ENCODE measurements around the gene LRRC28.

LRRC28 gene

DNA sequence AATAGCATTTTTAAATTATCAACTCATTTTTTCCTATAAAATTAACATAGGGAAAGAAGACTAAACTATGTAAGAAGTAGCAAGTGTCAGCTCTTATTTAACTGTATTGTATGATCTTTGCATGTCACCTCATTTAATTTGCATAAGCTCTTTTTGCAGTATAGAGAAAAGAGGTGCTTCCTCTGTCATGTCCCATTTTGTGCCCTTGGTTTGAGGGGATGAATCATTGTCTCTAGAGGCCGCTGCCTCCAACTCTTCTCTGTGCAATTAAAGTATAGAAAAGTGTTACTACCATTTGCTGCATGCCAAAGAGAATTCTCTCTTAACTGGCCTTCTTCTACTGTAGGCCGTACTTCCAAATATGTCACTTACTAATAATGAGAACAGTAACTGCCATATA is 93.4 kb downstream of the LRRC28 start:
- Histone ChIP-seq H3K36me3 (ENCODE audit: control insufficient read depth, insufficient read depth, low read length) (no peaks in the 10 kb centered on the region), H3K27me3 (replicated peaks; ENCODE audit: control insufficient read depth, insufficient read depth, low read length) (no peaks in the 10 kb centered on the region), H3K4me3 (replicated peaks; ENCODE audit: low read depth, low read length) (no peak overlapping the region)
- no peak for DNase-seq (ENCODE audit: extremely low read depth, insufficient read length)
- TF ChIP-seq, protein P1, sequence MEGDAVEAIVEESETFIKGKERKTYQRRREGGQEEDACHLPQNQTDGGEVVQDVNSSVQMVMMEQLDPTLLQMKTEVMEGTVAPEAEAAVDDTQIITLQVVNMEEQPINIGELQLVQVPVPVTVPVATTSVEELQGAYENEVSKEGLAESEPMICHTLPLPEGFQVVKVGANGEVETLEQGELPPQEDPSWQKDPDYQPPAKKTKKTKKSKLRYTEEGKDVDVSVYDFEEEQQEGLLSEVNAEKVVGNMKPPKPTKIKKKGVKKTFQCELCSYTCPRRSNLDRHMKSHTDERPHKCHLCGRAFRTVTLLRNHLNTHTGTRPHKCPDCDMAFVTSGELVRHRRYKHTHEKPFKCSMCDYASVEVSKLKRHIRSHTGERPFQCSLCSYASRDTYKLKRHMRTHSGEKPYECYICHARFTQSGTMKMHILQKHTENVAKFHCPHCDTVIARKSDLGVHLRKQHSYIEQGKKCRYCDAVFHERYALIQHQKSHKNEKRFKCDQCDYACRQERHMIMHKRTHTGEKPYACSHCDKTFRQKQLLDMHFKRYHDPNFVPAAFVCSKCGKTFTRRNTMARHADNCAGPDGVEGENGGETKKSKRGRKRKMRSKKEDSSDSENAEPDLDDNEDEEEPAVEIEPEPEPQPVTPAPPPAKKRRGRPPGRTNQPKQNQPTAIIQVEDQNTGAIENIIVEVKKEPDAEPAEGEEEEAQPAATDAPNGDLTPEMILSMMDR (IDR thresholded peaks at IDR 0.05; ENCODE audit: insufficient read depth, low read length, poor library complexity, severe bottlenecking): no peak

DNA sequence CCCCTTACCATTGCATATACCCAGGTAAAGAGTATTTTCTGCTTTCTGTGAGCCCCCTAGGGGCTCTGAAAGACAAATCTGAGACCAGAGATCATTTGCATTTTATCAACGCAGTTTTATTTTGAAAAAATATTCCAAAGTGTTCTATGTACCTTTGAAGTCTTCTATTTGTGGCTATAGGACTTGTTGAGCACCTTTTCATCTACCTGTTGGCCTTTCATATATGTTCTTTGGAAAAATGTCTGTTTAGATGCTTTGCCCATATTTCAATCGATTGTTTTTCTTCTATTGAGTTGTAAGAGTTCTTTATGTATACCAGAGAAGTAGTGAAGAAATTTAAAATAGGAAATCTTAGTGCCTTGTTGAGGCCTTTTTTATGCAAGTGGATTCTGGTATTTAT is 94.0 kb downstream of the LRRC28 start:
- H3K4me3 ChIP-seq (replicated peaks; ENCODE audit: low read depth, low read length): no peak overlapping the region
- TF ChIP-seq, protein P1 (IDR thresholded peaks at IDR 0.05; ENCODE audit: insufficient read depth, low read length, poor library complexity, severe bottlenecking): no peak
- no peak for DNase-seq (ENCODE audit: extremely low read depth, insufficient read length)

DNA sequence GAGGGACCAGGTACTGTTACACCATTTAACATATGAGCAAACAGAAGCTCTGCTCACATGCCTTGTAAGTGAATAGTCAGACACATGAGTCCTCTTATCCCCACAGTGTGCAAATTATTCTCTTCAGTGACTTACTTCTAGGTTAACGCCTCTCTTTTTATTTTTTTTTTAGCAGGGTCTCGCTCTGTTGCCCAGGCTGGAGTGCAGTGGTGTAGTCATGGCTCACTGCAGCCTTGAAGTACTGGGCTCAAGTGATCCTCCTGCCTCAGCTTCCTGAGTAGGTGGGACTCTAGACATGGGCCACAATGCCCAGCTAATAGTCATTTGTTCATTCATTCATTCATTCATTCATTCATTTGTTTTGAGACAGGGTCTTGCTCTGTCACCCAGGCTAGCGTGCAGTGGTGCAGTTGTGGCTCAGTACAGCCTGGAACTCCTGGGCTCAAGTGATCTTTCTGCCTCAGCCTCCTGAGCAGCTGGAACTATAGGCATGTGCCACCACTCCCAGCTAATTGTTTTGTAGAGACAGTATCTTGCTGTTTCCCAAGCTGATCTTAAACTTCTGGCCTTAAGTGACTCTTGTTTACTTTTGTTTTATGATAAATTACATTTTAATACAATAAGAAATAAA is 94.7 kb downstream of the LRRC28 start:
- no peak overlapping the region for H3K4me3 ChIP-seq (replicated peaks; ENCODE audit: low read depth, low read length)
- no peaks in the 10 kb centered on the region for H3K36me3 ChIP-seq (ENCODE audit: control insufficient read depth, insufficient read depth, low read length)
- TF ChIP-seq, protein P1 (IDR thresholded peaks at IDR 0.05; ENCODE audit: insufficient read depth, low read length, poor library complexity, severe bottlenecking): no peak
- DNase-seq (ENCODE audit: extremely low read depth, insufficient read length): no peak
- no peaks in the 10 kb centered on the region for H3K27me3 ChIP-seq (replicated peaks; ENCODE audit: control insufficient read depth, insufficient read depth, low read length)

More for the DNA sequence above, 94.0 kb downstream of the LRRC28 start:
- no peaks in the 10 kb centered on the region for H3K36me3 ChIP-seq (ENCODE audit: control insufficient read depth, insufficient read depth, low read length)
- H3K27me3 ChIP-seq (replicated peaks; ENCODE audit: control insufficient read depth, insufficient read depth, low read length): no peaks in the 10 kb centered on the region

DNA sequence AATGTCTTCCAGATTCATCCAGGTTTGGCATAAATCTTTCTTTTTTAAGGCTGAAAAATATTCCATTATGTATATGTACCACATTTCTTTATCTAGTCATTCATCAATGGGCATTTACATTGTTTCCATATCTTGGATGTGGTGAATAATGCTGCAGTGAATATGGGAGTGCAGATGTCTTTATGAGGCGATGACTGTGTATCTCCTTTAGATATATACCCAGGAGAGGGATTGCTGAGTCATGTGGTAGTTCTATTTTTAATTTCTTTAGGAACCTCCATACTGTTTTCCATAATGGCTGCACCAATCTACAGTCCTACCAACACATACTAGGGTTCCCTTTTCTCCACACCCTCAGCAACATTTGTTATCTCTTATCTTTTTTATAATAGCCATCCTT is 96.3 kb downstream of the LRRC28 start:
- no peak overlapping the region for H3K4me3 ChIP-seq (replicated peaks; ENCODE audit: low read depth, low read length)
- H3K36me3 ChIP-seq (ENCODE audit: control insufficient read depth, insufficient read depth, low read length): no peaks in the 10 kb centered on the region
- TF ChIP-seq, protein P1 (IDR thresholded peaks at IDR 0.05; ENCODE audit: insufficient read depth, low read length, poor library complexity, severe bottlenecking): no peak
- no peaks in the 10 kb centered on the region for H3K27me3 ChIP-seq (replicated peaks; ENCODE audit: control insufficient read depth, insufficient read depth, low read length)
- no peak for DNase-seq (ENCODE audit: extremely low read depth, insufficient read length)

DNA sequence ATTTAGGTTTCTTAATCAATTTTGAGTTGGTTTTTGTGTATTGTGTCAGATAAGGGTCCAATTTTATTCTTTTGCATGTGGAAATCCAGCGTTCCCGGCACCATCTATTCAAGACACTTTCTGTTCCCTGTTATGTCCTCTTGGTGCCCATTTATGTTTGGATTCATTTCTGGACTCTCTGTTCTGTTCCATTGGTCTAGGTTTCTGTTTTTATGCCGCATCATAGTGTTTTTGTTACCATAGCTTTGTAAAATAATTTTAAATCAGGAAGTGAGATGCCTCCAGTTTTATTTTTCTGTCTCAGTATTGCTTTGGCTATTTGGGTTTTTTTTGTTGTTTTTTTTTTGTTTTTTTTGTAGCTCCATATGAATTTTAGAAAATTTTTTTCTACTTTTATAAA is 97.1 kb downstream of the LRRC28 start:
- Histone ChIP-seq H3K36me3 (ENCODE audit: control insufficient read depth, insufficient read depth, low read length) (no peaks in the 10 kb centered on the region), H3K27me3 (replicated peaks; ENCODE audit: control insufficient read depth, insufficient read depth, low read length) (no peaks in the 10 kb centered on the region), H3K4me3 (replicated peaks; ENCODE audit: low read depth, low read length) (no peak overlapping the region)
- no peak for DNase-seq (ENCODE audit: extremely low read depth, insufficient read length)
- TF ChIP-seq, protein P1 (IDR thresholded peaks at IDR 0.05; ENCODE audit: insufficient read depth, low read length, poor library complexity, severe bottlenecking): no peak

DNA sequence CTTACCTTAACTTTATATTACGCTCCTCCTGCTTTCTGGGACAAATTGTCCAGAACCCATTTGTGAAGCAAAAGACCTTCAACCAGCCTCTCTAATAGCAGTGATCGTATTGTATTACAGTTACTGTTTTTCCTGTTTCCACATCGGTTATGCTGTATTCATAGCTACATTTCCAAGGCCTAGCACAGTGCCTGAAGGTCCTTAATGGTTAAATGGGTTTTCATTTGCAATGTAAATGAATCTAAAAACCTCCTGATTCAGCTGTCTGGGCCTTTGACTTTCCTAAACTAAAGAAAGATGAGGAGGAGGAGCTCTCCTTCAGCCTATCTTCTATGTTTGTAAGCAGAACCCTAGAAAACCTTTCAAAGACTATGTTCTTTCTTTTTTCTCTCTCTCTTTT is 99.1 kb downstream of the LRRC28 start:
- H3K4me3 ChIP-seq (replicated peaks; ENCODE audit: low read depth, low read length): no peak overlapping the region
- no peak for DNase-seq (ENCODE audit: extremely low read depth, insufficient read length)
- TF ChIP-seq, protein P1 (IDR thresholded peaks at IDR 0.05; ENCODE audit: insufficient read depth, low read length, poor library complexity, severe bottlenecking): no peak
- no peaks in the 10 kb centered on the region for H3K27me3 ChIP-seq (replicated peaks; ENCODE audit: control insufficient read depth, insufficient read depth, low read length)
- no peaks in the 10 kb centered on the region for H3K36me3 ChIP-seq (ENCODE audit: control insufficient read depth, insufficient read depth, low read length)

Measured in GM06990 (cell line).